Measurements from ENCODE around the gene DAB2.
A peak's percentile ranks its signal among the peaks of the same experiment; 100 is the strongest.

The DAB2 gene

DNA sequence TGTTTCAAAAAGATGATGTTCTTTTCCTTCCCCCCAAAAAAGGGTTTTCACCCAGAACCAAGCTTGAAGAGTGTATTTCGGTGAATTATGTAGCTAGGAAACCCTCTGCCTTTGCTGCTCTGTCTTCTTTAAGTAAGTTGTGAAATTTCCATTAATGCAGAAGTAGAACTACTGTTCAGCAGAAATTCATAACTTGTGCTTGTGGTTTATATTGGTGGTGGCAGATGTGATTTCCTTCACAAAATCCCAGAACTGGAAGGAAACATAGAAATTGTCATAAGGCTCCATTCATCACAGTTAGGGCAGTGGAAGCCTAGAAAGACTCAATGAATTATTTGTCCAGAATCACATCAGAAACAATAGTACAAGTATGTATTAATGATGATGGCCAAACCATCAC lies 42.1 kb upstream of the DAB2 start:
- Histone ChIP-seq H3K4me3 (no peak overlapping the region), H3K27ac (peak overlapping the region in 1 of 2 donors; percentile 50)
- TF ChIP-seq, protein P1, sequence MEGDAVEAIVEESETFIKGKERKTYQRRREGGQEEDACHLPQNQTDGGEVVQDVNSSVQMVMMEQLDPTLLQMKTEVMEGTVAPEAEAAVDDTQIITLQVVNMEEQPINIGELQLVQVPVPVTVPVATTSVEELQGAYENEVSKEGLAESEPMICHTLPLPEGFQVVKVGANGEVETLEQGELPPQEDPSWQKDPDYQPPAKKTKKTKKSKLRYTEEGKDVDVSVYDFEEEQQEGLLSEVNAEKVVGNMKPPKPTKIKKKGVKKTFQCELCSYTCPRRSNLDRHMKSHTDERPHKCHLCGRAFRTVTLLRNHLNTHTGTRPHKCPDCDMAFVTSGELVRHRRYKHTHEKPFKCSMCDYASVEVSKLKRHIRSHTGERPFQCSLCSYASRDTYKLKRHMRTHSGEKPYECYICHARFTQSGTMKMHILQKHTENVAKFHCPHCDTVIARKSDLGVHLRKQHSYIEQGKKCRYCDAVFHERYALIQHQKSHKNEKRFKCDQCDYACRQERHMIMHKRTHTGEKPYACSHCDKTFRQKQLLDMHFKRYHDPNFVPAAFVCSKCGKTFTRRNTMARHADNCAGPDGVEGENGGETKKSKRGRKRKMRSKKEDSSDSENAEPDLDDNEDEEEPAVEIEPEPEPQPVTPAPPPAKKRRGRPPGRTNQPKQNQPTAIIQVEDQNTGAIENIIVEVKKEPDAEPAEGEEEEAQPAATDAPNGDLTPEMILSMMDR (IDR thresholded peaks at IDR 0.05) = no peak
- DNase-seq (ENCODE audit: low spot score) = no peak

DNA sequence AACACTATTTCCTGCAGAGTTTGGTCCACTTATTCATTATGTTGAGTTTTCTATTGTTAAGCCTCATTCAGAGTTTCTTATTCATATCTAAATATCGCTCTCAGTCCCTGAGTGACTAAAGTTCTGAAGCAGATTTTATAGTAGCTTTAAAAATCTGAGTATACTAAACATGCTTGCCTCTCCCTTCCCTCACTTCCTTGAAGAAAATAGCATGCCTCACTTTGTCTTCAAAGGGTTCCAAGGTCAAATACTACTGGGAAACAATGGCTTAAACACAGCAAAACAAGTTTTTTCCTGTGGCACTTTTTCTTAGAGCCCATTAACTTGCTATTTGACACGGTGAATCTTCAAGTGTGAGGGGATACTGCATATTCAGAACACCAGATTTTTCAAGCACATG lies 41.1 kb upstream of the DAB2 start:
- TF ChIP-seq, protein P1 (IDR thresholded peaks at IDR 0.05) = no peak
- Histone ChIP-seq H3K4me3 (no peak overlapping the region), H3K27ac (peak overlapping the region in 1 of 2 donors; percentile 62)
- DNase-seq (ENCODE audit: low spot score) = no peak

DNA sequence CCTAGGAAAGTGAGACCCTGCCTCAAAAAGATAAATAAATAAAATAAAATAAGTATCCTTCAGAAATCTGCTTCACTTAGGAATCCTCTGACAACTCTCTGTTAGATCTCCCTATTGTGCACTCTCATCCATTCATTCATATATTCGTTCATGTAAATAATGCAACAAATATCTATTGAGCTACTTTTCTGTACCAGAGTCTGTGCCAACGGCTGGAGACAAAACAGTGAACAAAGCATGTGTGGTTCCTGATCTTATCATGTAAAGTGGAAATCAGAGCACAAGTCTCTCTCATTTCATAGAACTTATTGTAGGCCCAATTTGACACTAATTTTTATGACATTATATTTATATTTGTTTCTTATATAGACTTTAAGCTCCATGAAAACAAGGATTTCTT lies 40.3 kb upstream of the DAB2 start:
- TF ChIP-seq, protein P1 (IDR thresholded peaks at IDR 0.05) = no peak
- H3K4me3 ChIP-seq = no peak overlapping the region
- no peak for DNase-seq (ENCODE audit: low spot score)
- no peak overlapping the region for H3K27ac ChIP-seq

DNA sequence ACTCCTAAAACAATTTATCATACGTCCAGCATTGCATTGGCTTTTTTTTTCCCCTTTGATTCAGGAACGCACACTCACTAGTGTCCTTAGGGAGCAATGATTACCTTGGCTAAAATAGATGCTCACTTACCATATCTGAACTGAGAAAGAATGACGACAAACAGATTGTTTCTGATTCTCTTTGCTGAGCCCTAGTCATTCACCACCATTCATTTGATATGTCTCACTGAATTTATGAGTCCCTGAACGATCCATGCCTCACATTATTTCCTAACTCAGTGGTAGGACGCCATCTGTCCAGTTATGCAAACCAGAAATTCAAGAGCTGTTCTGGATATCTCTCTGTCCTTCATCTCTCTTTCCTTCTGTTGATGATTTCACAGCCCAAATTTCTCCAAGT lies 39.3 kb upstream of the DAB2 start:
- TF ChIP-seq, protein P1 (IDR thresholded peaks at IDR 0.05) = no peak
- no peak for DNase-seq (ENCODE audit: low spot score)
- H3K27ac ChIP-seq = no peak overlapping the region
- no peak overlapping the region for H3K4me3 ChIP-seq

GRCh38 chr5:39462211-39462610 lies 37.4 kb upstream of the DAB2 start:
- H3K27ac ChIP-seq = no peak overlapping the region

DNA sequence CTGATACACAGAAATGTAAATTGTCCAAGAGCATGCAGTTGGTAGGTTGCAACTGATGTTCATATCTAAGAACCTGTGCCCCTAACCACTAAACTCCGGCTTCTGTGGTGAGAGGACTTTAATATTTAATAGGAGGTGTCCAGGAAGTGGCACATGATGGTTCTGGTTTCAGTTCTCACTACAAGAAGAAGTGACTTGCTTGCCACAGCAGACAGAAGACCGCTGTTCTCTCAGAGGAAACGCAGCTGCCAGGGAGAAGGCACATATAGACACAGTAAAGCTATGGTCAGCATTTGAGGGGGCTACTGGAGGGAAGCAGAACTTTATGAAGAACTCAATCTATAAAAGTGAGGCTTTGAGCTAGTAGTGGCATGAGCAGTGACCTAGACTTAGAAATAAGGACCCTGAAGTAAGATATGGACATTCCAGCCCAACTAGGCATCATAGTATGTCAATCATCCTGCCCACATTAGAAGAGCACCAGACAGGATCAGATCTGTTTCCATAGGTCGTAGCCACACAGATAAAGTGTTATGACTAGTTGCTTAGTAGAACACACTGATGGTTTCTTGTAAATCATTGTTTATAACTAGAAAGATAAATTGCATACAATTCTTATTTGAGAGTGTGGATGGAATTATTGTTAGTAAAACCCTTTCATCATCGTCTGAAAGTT lies 36.4 kb upstream of the DAB2 start:
- H3K27ac ChIP-seq = peak overlapping the region in 1 of 2 donors; percentile 43
- no peak for DNase-seq (ENCODE audit: low spot score)
- H3K4me3 ChIP-seq = no peak overlapping the region
- TF ChIP-seq, protein P1 (IDR thresholded peaks at IDR 0.05) = no peak

More at GRCh38 chr5:39462211-39462610, 37.4 kb upstream of the DAB2 start:
- TF ChIP-seq, protein P1 (IDR thresholded peaks at IDR 0.05) = no peak
- DNase-seq (ENCODE audit: low spot score) = no peak
- H3K4me3 ChIP-seq = no peak overlapping the region

DNA sequence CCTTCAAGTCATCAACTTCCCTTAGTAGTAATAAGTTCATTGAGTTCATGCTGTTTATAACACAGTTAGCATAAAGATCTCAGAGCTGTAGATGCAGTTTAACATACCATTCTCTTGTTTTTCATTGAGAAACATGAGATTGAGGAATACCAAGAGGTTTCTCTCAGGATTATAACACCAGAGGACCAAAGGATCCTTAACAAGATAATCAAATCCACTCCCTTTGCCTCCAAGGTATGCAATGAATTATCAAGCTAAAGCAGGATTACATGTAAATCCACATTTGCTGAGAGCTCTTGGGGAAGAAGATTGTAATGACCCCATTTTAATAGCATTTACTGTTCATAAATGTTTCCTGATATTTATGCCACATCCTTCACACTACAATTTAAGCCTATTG lies 35.1 kb upstream of the DAB2 start:
- peak overlapping the region in 1 of 2 donors; percentile 18 for H3K27ac ChIP-seq
- DNase-seq (ENCODE audit: low spot score) = no peak
- TF ChIP-seq, protein P1 (IDR thresholded peaks at IDR 0.05) = no peak
- H3K4me3 ChIP-seq = no peak overlapping the region
